Central memory CD8-positive, alpha-beta T cell (primary cell): ENCODE data around the gene CDC5L.

Experiments
- ATAC-seq: fragments of 150-1000 bp; cut with Tn5 transposase; replicated peaks from 2 replicates; pipeline ENCODE4 v1.10.0; 2022; ENCODE audit warnings: mild to moderate bottlenecking, moderate FRiP score, moderate number of reproducible peaks; ENCODE audit not compliant: poor library complexity, severe bottlenecking; ENCODE audit errors: extremely low read depth
- DNase-seq, 2 donors: peaks; one replicate each; pipeline ENCODE4 v3.0.0; 2021; ENCODE audit warnings: low spot score in 2 of 2
- H3K27ac Mint-ChIP-seq: one replicate; pipeline ENCODE4 v1.8.0; 2022; ENCODE audit warnings: low read depth, mild to moderate bottlenecking, moderate library complexity, mixed read lengths
- H3K27me3 Mint-ChIP-seq: one replicate; pipeline ENCODE4 v1.8.0; 2022; ENCODE audit warnings: mixed read lengths
- H3K36me3 Mint-ChIP-seq: one replicate; pipeline ENCODE4 v1.8.0; 2022; ENCODE audit warnings: mild to moderate bottlenecking, moderate library complexity, mixed read lengths; ENCODE audit not compliant: insufficient read depth
- H3K4me1 Mint-ChIP-seq: one replicate; pipeline ENCODE4 v1.8.0; 2022; ENCODE audit warnings: mixed read lengths
- H3K4me3 Mint-ChIP-seq: one replicate; pipeline ENCODE4 v1.8.0; 2022; ENCODE audit warnings: mild to moderate bottlenecking, moderate library complexity, mixed read lengths
- H3K9me3 Mint-ChIP-seq: one replicate; pipeline ENCODE4 v1.8.0; 2022; ENCODE audit warnings: mixed read lengths

Gene CDC5L

GRCh38 chr6:44453146-44453545 lies 65.6 kb downstream of the CDC5L start:
- no peaks in the 10 kb centered on the region for H3K4me1 Mint-ChIP-seq
- no peak for ATAC-seq
- H3K27ac Mint-ChIP-seq, result no peak overlapping the region
- peaks cover 12% of the 10 kb centered on the region for H3K27me3 Mint-ChIP-seq
- peaks cover under 1% of the 10 kb centered on the region for H3K36me3 Mint-ChIP-seq
- no peaks in the 10 kb centered on the region for H3K9me3 Mint-ChIP-seq
- DNase-seq, result no peak
- no peak overlapping the region for H3K4me3 Mint-ChIP-seq

- Mint-ChIP-seq H3K27me3 (peaks cover 22% of the 10 kb centered on the region), H3K4me1 (no peaks in the 10 kb centered on the region), H3K4me3 (no peak overlapping the region), H3K36me3 (no peaks in the 10 kb centered on the region), H3K27ac (no peak overlapping the region), H3K9me3 (no peaks in the 10 kb centered on the region)
- ATAC-seq, result no peak
- no peak for DNase-seq
Measured at GRCh38 chr6:44454198-44454597, 66.7 kb downstream of the CDC5L start.

GRCh38 chr6:44456070-44456965 lies 68.8 kb downstream of the CDC5L start:
- H3K36me3 Mint-ChIP-seq, result no peaks in the 10 kb centered on the region
- H3K9me3 Mint-ChIP-seq, result no peaks in the 10 kb centered on the region
- DNase-seq, result no peak
- peaks cover 26% of the 10 kb centered on the region for H3K27me3 Mint-ChIP-seq
- ATAC-seq, result no peak
- no peak overlapping the region for H3K4me3 Mint-ChIP-seq
- H3K4me1 Mint-ChIP-seq, result no peaks in the 10 kb centered on the region
- no peak overlapping the region for H3K27ac Mint-ChIP-seq

- Mint-ChIP-seq H3K27me3 (peaks cover 26% of the 10 kb centered on the region), H3K9me3 (no peaks in the 10 kb centered on the region), H3K36me3 (no peaks in the 10 kb centered on the region), H3K27ac (no peak overlapping the region), H3K4me1 (no peaks in the 10 kb centered on the region), H3K4me3 (no peak overlapping the region)
- ATAC-seq (no peak), DNase-seq (no peak)
Measured at GRCh38 chr6:44456966-44457292, 69.4 kb downstream of the CDC5L start.

- ATAC-seq, result no peak
- H3K4me3 Mint-ChIP-seq, result no peak overlapping the region
- H3K36me3 Mint-ChIP-seq, result no peaks in the 10 kb centered on the region
- H3K27ac Mint-ChIP-seq, result no peak overlapping the region
- H3K9me3 Mint-ChIP-seq, result no peaks in the 10 kb centered on the region
- peaks cover 32% of the 10 kb centered on the region for H3K27me3 Mint-ChIP-seq
- no peaks in the 10 kb centered on the region for H3K4me1 Mint-ChIP-seq
- no peak for DNase-seq
Measured at GRCh38 chr6:44457596-44457995, 70.1 kb downstream of the CDC5L start.

- Mint-ChIP-seq H3K27me3 (peaks cover 37% of the 10 kb centered on the region), H3K4me1 (no peaks in the 10 kb centered on the region), H3K36me3 (no peaks in the 10 kb centered on the region), H3K9me3 (no peaks in the 10 kb centered on the region), H3K4me3 (no peak overlapping the region), H3K27ac (no peak overlapping the region)
- no peak for ATAC-seq
- DNase-seq, result no peak
Measured at GRCh38 chr6:44458551-44458950, 71.0 kb downstream of the CDC5L start.

GRCh38 chr6:44462335-44462734 lies 74.8 kb downstream of the CDC5L start:
- DNase-seq, result no peak
- Mint-ChIP-seq H3K4me1 (no peaks in the 10 kb centered on the region), H3K9me3 (no peaks in the 10 kb centered on the region), H3K36me3 (peaks cover 2% of the 10 kb centered on the region), H3K27me3 (peaks cover 42% of the 10 kb centered on the region), H3K4me3 (no peak overlapping the region), H3K27ac (no peak overlapping the region)
- ATAC-seq, result no peak

GRCh38 chr6:44462797-44463727 lies 75.6 kb downstream of the CDC5L start:
- Mint-ChIP-seq H3K27ac (no peak overlapping the region), H3K4me3 (no peak overlapping the region), H3K27me3 (peaks cover 41% of the 10 kb centered on the region), H3K36me3 (peaks cover 2% of the 10 kb centered on the region), H3K9me3 (no peaks in the 10 kb centered on the region), H3K4me1 (no peaks in the 10 kb centered on the region)
- DNase-seq (no peak), ATAC-seq (no peak)

- Mint-ChIP-seq H3K27me3 (peaks cover 33% of the 10 kb centered on the region), H3K36me3 (peaks cover 2% of the 10 kb centered on the region)
- no peak for DNase-seq
Measured at GRCh38 chr6:44463728-44464450, 76.4 kb downstream of the CDC5L start.

GRCh38 chr6:44464527-44465310 lies 77.2 kb downstream of the CDC5L start:
- Mint-ChIP-seq H3K9me3 (no peaks in the 10 kb centered on the region), H3K27ac (no peak overlapping the region), H3K4me3 (no peak overlapping the region), H3K4me1 (no peaks in the 10 kb centered on the region), H3K27me3 (peaks cover 26% of the 10 kb centered on the region), H3K36me3 (peaks cover 2% of the 10 kb centered on the region)
- ATAC-seq (no peak), DNase-seq (no peak)

More at GRCh38 chr6:44463728-44464450, 76.4 kb downstream of the CDC5L start:
- H3K4me3 Mint-ChIP-seq, result no peak overlapping the region
- H3K9me3 Mint-ChIP-seq, result no peaks in the 10 kb centered on the region
- H3K27ac Mint-ChIP-seq, result no peak overlapping the region
- no peak for ATAC-seq
- H3K4me1 Mint-ChIP-seq, result no peaks in the 10 kb centered on the region

- no peak overlapping the region for H3K4me3 Mint-ChIP-seq
- no peaks in the 10 kb centered on the region for H3K4me1 Mint-ChIP-seq
Measured at GRCh38 chr6:44466955-44467354, 79.4 kb downstream of the CDC5L start.

GRCh38 chr6:44468835-44469234 lies 81.3 kb downstream of the CDC5L start:
- no peak for ATAC-seq
- Mint-ChIP-seq H3K27me3 (peaks cover 15% of the 10 kb centered on the region), H3K27ac (no peak overlapping the region), H3K36me3 (peaks cover 2% of the 10 kb centered on the region), H3K4me3 (no peak overlapping the region), H3K9me3 (no peaks in the 10 kb centered on the region), H3K4me1 (no peaks in the 10 kb centered on the region)
- no peak for DNase-seq

More at GRCh38 chr6:44466955-44467354, 79.4 kb downstream of the CDC5L start:
- Mint-ChIP-seq H3K27ac (no peak overlapping the region), H3K9me3 (no peaks in the 10 kb centered on the region), H3K36me3 (peaks cover 2% of the 10 kb centered on the region), H3K27me3 (peaks cover 26% of the 10 kb centered on the region)
- DNase-seq, result no peak
- ATAC-seq, result no peak
